HG03342 (cell line): ENCODE data around the gene STYX.
"Not testable (repeated sequence)": the region's sequence is repeated elsewhere in the genome, so short reads cannot be mapped to it uniquely, and the experiment has no call there.

Experiments
- ATAC-seq: cut with Tn5 transposase; IDR thresholded peaks from one replicate; pipeline ENCODE4 v1.9.1; 2021; ENCODE audit warnings: mild to moderate bottlenecking, moderate library complexity; ENCODE audit not compliant: unreplicated experiment

The STYX gene

DNA sequence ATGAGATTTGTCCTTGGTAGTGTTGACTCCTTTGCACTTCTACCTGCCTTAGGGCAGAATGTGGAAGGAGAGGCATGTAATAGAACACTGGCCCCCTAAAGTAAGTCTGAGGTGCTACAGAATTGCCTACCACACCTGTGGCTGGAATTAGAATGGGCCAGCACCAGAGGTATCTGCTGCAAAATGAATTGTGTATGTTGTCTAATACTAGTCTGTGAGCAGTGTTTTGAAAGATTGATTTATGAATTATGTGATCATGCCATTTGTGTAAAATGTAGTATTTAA, 5.7 kb upstream of the STYX start:
- ATAC-seq = no peak

DNA sequence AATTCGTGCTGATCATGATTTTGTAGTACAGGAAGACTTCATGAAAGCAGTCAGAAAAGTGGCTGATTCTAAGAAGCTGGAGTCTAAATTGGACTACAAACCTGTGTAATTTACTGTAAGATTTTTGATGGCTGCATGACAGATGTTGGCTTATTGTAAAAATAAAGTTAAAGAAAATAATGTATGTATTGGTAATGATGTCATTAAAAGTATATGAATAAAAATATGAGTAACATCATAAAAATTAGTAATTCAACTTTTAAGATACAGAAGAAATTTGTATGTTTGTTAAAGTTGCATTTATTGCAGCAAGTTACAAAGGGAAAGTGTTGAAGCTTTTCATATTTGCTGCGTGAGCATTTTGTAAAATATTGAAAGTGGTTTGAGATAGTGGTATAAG, 2.5 kb upstream of the STYX start:
- not testable (repeated sequence) for ATAC-seq

GRCh38 chr14:52729035-52729434, 931 bp upstream of the STYX start:
- ATAC-seq = not testable (repeated sequence)

- no peak for ATAC-seq
These were observed 411 bp upstream of the STYX start for GRCh38 chr14:52729585-52729924.

DNA sequence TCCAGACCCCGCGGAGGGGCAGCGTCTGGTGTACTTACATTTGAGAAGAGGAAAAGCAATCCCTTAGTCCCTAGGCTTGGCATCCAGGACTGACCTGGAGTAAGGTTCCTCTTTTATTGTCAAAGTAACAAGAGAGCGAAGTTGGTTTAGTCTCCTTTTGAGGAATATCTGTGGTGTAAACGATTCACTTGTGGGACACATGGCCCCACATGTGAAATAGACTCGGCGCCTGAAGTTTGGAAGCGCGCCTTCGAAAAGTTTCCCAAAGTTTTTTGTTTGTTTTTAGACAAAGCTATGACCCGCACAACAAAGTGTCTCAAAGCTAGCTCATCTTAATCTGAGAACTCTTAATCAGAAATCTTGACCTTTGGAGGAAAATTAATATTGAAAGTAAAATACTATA, 744 bp downstream of the STYX start:
- no peak for ATAC-seq

- ATAC-seq = no peak
These were observed 3.9 kb downstream of the STYX start for GRCh38 chr14:52733824-52734223.

DNA sequence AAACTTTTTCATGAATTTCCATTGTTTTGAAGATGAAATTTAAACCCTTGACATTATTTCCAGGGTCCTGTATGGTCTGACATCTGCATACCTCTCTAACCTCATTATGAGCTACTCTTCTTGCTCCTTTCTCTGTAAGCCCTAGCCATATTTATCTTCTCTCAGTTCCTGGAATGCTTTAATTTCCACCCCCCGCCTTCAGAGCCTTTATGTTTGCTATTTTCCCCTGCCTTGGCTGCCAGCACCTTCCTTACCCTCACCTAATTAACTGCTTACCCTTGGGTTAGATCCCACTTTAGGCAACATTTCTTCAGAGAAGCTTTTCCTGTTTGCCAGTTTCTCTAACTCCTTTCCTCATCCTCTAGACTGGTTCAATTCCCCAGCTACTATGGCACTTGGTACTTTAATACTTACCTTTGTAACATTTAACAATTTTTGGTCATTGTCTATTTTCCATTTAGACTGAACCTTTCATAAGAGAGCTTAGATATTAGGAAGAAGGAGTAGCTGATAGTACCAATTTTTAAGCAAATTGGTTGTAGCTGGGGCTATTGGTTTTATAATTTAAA, 6.0 kb downstream of the STYX start:
- no peak for ATAC-seq

- no peak for ATAC-seq
These were observed 8.4 kb downstream of the STYX start for GRCh38 chr14:52738409-52738808.

GRCh38 chr14:52740751-52741150, 10.8 kb downstream of the STYX start:
- no peak for ATAC-seq

- peak; percentile 33 for ATAC-seq
These were observed 11.9 kb downstream of the STYX start for GRCh38 chr14:52741865-52742264.

DNA sequence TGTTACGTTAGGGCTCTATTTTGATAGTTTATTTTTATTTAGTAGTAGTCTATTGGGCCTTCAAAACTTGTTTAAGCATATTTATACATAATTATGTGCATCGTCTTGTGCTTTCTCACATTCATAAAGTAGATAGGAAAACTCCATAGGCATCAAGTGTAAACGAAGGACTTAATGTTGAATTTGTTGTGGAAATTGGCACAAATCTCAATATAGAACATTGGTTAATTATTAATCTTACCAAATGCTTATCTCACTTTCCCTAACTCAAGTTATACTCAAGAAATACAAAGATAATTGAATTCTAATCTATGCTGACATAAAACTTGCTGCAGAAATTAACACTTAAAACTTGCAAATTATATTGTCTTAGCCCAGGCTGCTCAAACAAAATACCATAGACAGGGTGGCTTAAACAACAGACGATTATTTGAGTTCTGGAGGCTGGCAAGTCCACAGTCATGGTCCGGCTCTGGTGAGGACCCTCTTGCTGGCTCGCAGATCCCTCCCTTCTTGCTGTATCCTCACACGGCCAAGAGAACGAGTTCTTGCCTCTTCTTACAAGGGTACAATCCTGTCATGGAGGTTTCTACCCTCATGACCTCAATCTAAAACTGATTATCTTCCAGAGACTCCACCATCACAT, 18.8 kb downstream of the STYX start:
- no peak for ATAC-seq

GRCh38 chr14:52755607-52756316, 25.8 kb downstream of the STYX start:
- no peak for ATAC-seq

DNA sequence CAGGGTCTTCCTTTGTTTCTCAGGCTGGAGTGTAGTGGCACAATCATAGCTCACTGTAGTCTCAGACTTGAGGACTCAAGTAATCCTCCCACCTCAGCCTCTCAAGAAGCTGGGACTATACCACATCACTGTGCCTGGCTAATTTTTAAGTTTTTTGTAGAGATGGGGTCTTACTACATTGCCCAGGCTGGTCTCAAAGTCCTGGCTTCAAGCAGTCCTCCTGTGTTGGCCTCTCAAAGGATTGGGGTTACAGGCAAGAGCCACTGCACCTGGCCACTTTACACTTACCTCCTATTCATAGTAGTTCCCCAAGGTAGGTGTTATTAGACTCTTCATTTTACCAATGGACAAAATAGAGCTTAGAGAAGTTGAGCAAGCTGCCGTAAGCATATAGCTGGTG, 29.2 kb downstream of the STYX start:
- no peak for ATAC-seq

DNA sequence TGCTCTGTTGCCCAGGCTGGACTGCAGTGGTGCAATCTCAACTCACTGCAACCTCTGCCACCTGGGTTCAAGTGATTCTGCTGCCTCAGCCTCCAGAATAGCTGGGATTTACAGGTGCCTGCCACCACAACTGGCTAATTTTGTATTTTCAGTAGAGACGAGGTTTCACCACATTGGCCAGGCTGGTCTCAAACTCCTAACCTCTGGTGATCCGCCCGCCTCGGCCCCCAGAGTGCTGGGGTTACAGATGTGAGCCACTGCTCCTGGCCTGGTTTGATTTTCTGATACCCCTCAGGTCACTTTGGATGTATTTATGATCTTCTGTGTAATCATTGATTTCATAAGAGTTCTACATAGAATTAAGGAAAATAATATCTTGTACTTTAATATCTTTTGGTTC, 33.0 kb downstream of the STYX start:
- ATAC-seq = not testable (repeated sequence)

- ATAC-seq = no peak
These were observed 37.3 kb downstream of the STYX start for GRCh38 chr14:52767058-52767833.

DNA sequence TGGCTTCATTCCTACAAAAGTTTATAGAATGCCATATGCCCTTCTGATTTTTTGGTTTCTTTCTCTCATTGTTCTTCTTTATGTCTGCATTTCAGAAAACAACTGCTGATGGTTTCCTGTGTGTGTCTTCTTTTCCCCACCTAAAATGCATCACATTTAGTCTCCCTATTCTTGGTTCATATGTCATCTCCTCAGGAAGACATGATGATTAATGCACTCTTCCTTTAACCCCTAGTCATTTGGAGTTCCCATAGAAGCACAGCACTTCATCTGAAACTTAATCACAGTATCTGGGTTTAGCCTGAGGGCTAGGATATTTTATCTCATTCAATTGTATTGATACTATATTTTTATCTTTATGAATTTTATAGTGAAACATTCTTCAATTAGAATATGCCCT, 39.9 kb downstream of the STYX start:
- ATAC-seq = no peak

DNA sequence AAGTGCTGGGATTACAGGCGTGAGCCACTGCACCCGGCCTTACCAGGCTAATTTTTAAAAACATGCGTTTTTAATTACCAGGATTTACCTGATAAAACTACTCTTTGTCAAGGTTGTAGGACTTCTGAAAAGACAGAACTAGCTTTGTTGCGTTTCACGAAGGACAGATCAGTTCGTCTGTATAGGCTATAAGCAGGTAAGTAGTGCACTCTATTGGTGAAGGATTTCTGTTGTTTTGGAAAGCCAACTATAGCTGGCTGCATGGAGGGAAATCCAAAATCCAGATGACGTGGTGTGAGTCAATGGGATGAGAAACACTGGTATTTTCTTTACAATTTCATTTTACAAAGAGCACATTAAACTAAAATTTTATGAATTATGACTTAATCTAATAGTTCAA, 46.9 kb downstream of the STYX start:
- no peak for ATAC-seq

- no peak for ATAC-seq
These were observed 48.7 kb downstream of the STYX start for GRCh38 chr14:52778702-52779101.

GRCh38 chr14:52780893-52781292, 50.9 kb downstream of the STYX start:
- ATAC-seq = no peak

GRCh38 chr14:52781629-52782028, 51.7 kb downstream of the STYX start:
- ATAC-seq = no peak

DNA sequence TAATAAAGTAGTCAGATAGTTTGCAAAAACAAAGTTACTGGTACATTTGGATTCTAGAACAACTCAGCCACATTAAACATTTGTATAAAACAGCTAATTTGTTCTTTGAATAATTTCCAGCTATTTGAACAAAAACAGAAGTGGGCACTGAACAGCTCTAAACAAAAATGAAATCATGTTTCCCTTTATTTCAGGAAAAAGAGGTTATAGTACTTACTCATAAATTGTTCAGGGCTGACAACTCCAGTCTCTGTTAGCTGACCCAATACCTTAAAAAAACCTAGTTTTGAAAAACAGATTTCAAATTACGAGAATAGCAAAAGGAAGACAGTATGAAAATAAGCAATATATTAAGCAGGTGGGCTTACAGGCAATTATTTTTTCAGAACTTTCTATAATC, 53.2 kb downstream of the STYX start:
- ATAC-seq = no peak

DNA sequence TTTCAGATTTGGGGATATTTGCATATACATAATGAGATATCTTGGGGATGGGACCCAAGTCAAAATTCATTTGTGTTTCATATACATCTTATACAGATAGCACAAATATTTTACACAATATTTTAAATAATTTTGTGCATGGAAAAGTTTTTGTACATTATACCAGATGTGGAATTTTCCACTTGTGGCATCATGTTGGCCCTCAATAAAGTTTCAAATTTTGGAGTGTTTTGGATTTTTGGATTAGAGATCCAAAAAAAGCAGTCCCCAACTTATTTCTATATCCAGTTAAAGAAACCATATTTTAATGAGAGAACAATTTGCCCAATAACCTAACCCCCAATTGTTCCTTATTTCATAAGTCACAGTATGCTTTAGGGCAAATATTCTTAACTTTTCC, 56.9 kb downstream of the STYX start:
- ATAC-seq = no peak
